Ovary (tissue), 9 donors: Measurements from ENCODE around the gene RYR1. TPM values are rescaled to one million over a fixed set of nuclear protein-coding genes. Genes with fewer than 3 reads are reported as not detected.
"Not testable (repeated sequence)": the region's sequence is repeated elsewhere in the genome, so short reads cannot be mapped to it uniquely, and the experiment has no call there.

Experiments
- DNase-seq, 5 donors: peaks; one replicate each; pipeline ENCODE4 v3.0.0-alpha.2; 2019 to 2020
- H3K27ac ChIP-seq, 2 donors: fragments of 200-600 bp; one replicate each; pipeline versions ENCODE4 v1.5.1 to v1.8.0; 2019 to 2022
- H3K27me3 ChIP-seq: fragments of 200-600 bp; one replicate; pipeline ENCODE4 v1.8.0; 2022
- H3K36me3 ChIP-seq: fragments of 200-600 bp; sonication (generic); one replicate; pipeline ENCODE4 v1.5.1; 2019
- H3K4me1 ChIP-seq: one replicate; pipeline ENCODE4 v1.8.1; 2013; ENCODE audit warnings: mild to moderate bottlenecking, moderate library complexity; ENCODE audit not compliant: insufficient read depth
- H3K4me3 ChIP-seq: fragments of 200-600 bp; sonication (generic); one replicate; pipeline ENCODE4 v1.5.1; 2017
- H3K9me3 ChIP-seq, 2 donors: fragments of 200-600 bp in 1 of 2; sonication (generic) in 1 of 2; one replicate each; pipeline versions ENCODE4 v1.5.1 to v1.8.1; 2013 to 2019; ENCODE audit warnings: mild to moderate bottlenecking in 1 of 2, moderate library complexity in 1 of 2
- EP300 ChIP-seq: sonication (generic); formaldehyde crosslinking; IDR thresholded peaks from one replicate; pipeline ENCODE4 v1.6.1; 2017; ENCODE audit warnings: antibody characterized with exemption
- POLR2A ChIP-seq: fragments of 450-650 bp; IDR thresholded peaks from one replicate; pipeline ENCODE4 v1.6.1; 2017; ENCODE audit warnings: antibody characterized with exemption, mild to moderate bottlenecking, moderate library complexity
- WGBS, 3 donors: extraction: QIAGEN DNeasy Blood & Tissue Kit in 1 of 3; methylation state at CpG; one replicate each; pipeline versions ENCODE4 v1.1.5 to v1.1.7; 2013 to 2017; 5-methylcytosine and 5-hydroxymethylcytosine counted together
- intact Hi-C, 4 donors: fragments of 100-400 bp; cut with DNase I; formaldehyde crosslinking; loops; one replicate each; pipeline versions ENCODE4 v1.11.0 to v1.15.1; 2022 to 2023
- polyA plus RNA-seq, 2 donors: library from polyadenylated mRNA; stranded (reverse); fragments of 200-250 nt in 1 of 2; fragments of 350-450 nt in 1 of 2; fragmentation: Illumina TruSeq in 1 of 2; extraction: RNeasy Lipid Tissue Mini Kit (QIAGEN cat#74804) in 1 of 2; gene quantifications; one replicate each; pipeline ENCODE4 v1.2.3, GENCODE V29; 2013 to 2014
- total RNA-seq, 7 donors: library from RNA; depleted of rRNA in 2 of 7; stranded (reverse); fragments of >200 nt in 2 of 7; fragmentation: NEBNext Ultra II Directional in 3 of 7; extraction: Animal tissue kit (Norgen Biotek cat#: 25700) in 3 of 7; gene quantifications; one replicate each; pipeline versions ENCODE4 v1.1.0 to v1.2.4, GENCODE V29; 2016 to 2023
- TF ChIP-seq, protein P1 (sequence below), 3 donors: fragments of 450-650 bp in 2 of 3; fragments of 200-600 bp in 1 of 3; IDR thresholded peaks; one replicate each; pipeline versions ENCODE4 v1.5.1 to v1.8.0; 2016 to 2022; ENCODE audit warnings: antibody characterized with exemption in 3 of 3, mild to moderate bottlenecking in 1 of 3
- donor health status: DM: no; HTN: no; CAD: no; lungs with moderate emphysema.
- donor health status: DM: no; HTN: no; CAD: no.
- donor health status: Bipolar disorder and iron deficiency.
- donor health status: DM: yes; HTN: yes; CAD: no.
- donor health status: DM: no; HTN: no; CAD: no.
- donor health status: DM: yes; HTN: yes; CAD: no.

Gene RYR1
- total and polyA plus RNA-seq, 9 donors = 0.57 to 2.6 (median 1.0) TPM

DNA sequence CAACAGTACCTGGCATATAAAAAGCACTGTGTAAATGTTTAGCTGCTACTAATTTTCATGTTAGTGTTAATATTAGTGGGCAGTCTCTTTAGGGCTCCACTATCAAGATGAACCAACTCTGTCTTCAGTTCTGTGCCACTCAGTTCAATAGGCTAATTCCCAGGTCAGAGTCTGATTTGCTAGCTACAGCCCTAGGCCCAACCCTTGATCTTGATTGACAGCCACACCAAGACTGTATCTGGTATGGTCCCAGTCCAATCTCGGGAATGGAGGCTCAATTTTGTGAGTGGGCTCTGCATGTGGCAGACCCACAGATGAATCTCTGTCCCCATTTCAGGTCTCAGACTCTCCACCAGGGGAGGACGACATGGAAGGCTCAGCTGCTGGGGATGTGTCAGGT lies 138.2 kb downstream of the RYR1 start:
- TF ChIP-seq, protein P1, sequence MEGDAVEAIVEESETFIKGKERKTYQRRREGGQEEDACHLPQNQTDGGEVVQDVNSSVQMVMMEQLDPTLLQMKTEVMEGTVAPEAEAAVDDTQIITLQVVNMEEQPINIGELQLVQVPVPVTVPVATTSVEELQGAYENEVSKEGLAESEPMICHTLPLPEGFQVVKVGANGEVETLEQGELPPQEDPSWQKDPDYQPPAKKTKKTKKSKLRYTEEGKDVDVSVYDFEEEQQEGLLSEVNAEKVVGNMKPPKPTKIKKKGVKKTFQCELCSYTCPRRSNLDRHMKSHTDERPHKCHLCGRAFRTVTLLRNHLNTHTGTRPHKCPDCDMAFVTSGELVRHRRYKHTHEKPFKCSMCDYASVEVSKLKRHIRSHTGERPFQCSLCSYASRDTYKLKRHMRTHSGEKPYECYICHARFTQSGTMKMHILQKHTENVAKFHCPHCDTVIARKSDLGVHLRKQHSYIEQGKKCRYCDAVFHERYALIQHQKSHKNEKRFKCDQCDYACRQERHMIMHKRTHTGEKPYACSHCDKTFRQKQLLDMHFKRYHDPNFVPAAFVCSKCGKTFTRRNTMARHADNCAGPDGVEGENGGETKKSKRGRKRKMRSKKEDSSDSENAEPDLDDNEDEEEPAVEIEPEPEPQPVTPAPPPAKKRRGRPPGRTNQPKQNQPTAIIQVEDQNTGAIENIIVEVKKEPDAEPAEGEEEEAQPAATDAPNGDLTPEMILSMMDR (IDR thresholded peaks at IDR 0.05) = no peak
- no peak for TF ChIP-seq EP300
- TF ChIP-seq POLR2A = no peak
- H3K9me3 ChIP-seq = no peaks in the 10 kb centered on the region
- no peak overlapping the region for H3K4me3 ChIP-seq
- H3K36me3 ChIP-seq = no peaks in the 10 kb centered on the region
- intact Hi-C loops = no loop called here
- 85 to 94% (median 94%) methylated on average over 2 of the region's 2 CpGs for WGBS, 3 donors
- DNase-seq = no peak
- H3K4me1 ChIP-seq = no peaks in the 10 kb centered on the region
- no peak overlapping the region for H3K27ac ChIP-seq
- no peaks in the 10 kb centered on the region for H3K27me3 ChIP-seq

DNA sequence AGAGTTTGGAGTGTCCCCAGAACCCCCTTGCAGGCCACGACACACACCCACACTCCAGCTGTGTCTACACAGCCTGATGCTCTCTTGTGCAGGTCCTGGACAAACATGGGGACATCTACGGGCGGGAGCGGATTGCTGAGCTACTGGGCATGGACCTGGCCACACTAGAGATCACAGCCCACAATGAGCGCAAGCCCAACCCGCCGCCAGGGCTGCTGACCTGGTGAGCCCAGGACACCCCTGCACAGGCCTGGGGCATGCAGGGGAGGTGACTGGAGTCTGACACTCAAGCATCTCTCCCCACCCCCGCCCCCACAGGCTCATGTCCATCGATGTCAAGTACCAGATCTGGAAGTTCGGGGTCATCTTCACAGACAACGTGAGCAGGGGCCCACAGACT lies 144.3 kb downstream of the RYR1 start:
- no peaks in the 10 kb centered on the region for H3K27me3 ChIP-seq
- no peak for DNase-seq
- 85 to 87% (median 87%) methylated on average over 11 of the region's 11 CpGs for WGBS, 3 donors
- no peaks in the 10 kb centered on the region for H3K36me3 ChIP-seq
- intact Hi-C loops = no loop called here
- no peak overlapping the region for H3K4me3 ChIP-seq
- H3K9me3 ChIP-seq = no peaks in the 10 kb centered on the region
- no peak overlapping the region for H3K27ac ChIP-seq
- TF ChIP-seq POLR2A = no peak
- no peak for TF ChIP-seq EP300
- TF ChIP-seq, protein P1 (IDR thresholded peaks at IDR 0.05) = no peak
- no peaks in the 10 kb centered on the region for H3K4me1 ChIP-seq

DNA sequence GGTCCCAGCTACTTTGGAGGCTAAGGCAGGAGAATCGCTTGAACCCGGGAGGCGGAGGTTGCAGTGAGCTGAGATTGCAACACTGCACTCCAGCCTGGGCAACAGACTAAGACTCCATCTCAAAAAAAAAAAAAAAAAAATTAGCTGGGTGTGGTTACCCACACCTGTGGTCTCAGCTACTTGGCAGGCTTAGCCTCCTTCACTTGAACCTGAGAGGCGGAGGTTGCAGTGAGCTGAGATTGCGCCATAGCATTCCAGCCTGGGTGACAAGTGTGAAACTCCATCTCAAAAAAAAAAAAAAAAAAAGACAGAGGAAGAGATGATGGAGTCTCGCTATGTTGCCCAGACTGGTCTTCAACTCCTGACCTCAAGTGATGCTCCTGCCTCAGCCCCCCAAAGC lies 145.8 kb downstream of the RYR1 start:
- 93 to 94% (median 94%) methylated on average over 6 of the region's 6 CpGs for WGBS, 3 donors
- not testable (repeated sequence) for DNase-seq

DNA sequence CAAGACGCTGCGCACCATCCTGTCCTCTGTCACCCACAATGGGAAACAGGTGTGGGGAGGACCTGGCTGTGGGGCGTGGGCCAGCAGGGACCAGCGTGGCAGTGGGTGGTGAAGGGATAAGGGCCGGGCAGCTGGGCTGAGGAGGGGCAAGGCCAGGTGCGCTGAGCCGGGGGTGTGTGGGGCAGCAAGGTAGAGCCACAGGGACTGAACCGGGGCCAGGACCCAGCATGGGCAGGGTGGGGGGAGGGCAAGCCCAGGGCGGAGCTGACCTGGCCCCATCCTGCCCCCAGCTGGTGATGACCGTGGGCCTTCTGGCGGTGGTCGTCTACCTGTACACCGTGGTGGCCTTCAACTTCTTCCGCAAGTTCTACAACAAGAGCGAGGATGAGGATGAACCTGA lies 146.6 kb downstream of the RYR1 start:
- intact Hi-C loops = no loop called here
- H3K27ac ChIP-seq = no peak overlapping the region
- H3K9me3 ChIP-seq = no peaks in the 10 kb centered on the region
- TF ChIP-seq POLR2A = no peak
- no peaks in the 10 kb centered on the region for H3K27me3 ChIP-seq
- WGBS, 3 donors = 86 to 91% (median 88%) methylated on average over 15 of the region's 15 CpGs
- DNase-seq = no peak
- no peaks in the 10 kb centered on the region for H3K36me3 ChIP-seq
- H3K4me1 ChIP-seq = no peaks in the 10 kb centered on the region
- no peak overlapping the region for H3K4me3 ChIP-seq

More for the DNA sequence above, 145.8 kb downstream of the RYR1 start:
- H3K4me3 ChIP-seq, H3K27ac ChIP-seq, H3K4me1 ChIP-seq, intact Hi-C loops, H3K9me3 ChIP-seq, H3K36me3 ChIP-seq, H3K27me3 ChIP-seq: not testable (repeated sequence)

DNA sequence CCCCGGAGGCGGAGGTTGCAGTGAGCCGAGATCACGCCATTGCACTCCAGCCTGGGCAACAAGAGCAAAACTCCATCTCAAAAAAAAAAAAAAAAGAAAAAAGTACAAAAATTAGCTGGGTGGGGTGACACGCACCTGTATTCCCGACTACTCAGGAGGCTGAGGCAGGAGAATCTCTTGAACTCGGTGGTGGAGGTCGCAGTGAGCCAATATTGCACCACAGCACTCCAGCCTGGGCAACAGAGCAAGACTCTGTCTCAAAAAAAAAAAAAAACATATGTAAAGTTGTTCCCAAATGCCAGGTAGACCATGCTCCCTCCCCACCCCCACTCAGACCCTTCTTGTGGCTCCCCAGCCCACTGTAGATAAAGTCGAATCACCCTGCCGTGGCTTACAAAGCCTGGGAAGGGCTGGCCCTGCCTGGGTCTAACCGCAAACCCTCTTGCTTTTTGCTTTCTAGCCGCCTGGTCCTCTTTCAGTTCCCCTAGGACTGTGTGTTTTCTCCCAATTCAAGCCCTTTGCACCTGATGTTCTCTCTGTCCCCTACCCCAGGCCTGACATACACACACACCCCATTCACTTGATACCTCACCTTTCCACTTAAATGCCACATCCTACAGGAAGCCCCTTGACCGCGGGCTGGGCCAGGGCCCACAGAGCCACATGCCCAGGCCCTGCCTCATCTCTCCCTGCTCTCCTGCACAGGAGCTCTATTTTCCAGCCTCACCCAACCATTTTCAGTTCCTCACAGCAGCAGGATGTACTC lies 149.9 kb downstream of the RYR1 start:
- intact Hi-C loops = no loop called here
- 91 to 93% (median 91%) methylated on average over 14 of the region's 14 CpGs for WGBS, 3 donors
- H3K36me3 ChIP-seq = no peaks in the 10 kb centered on the region
- TF ChIP-seq EP300 = no peak
- TF ChIP-seq, protein P1 (IDR thresholded peaks at IDR 0.05) = no peak
- no peaks in the 10 kb centered on the region for H3K9me3 ChIP-seq
- no peak for DNase-seq
- no peaks in the 10 kb centered on the region for H3K4me1 ChIP-seq
- no peak overlapping the region for H3K4me3 ChIP-seq
- H3K27ac ChIP-seq = no peak overlapping the region
- no peaks in the 10 kb centered on the region for H3K27me3 ChIP-seq
